Brain microvascular endothelial cell (primary cell): Measurements from ENCODE around the gene KIAA1210.

Source experiments
- DNase-seq: peaks from one replicate; pipeline ENCODE4 v3.0.0-alpha.2; 2020
- H3K27ac ChIP-seq: fragments of 250-450 bp; sonication (Bioruptor Pico); 2 replicates; pipeline ENCODE4 v1.5.1; 2020; ENCODE audit warnings: mild to moderate bottlenecking, moderate library complexity
- H3K27me3 ChIP-seq: fragments of 250-450 bp; sonication (Bioruptor Pico); replicated peaks from 2 replicates; pipeline ENCODE4 v1.5.1; 2020; ENCODE audit warnings: mild to moderate bottlenecking
- H3K36me3 ChIP-seq: fragments of 250-450 bp; sonication (Bioruptor Pico); replicated peaks from 2 replicates; pipeline ENCODE4 v1.5.1; 2020; ENCODE audit warnings: mild to moderate bottlenecking
- H3K4me3 ChIP-seq: 2 replicates; pipeline ENCODE4 v1.5.1; 2011; ENCODE audit warnings: low read depth, mild to moderate bottlenecking, control low read depth, low read length, moderate library complexity
- in situ Hi-C: cut with HindIII; loops from 2 replicates; pipeline ENCODE4 v1.10.0; 2017; ENCODE audit warnings: low sequenced_read_pairs, low pct_ligation_motif_present
- TF ChIP-seq, protein P1 (sequence below): IDR thresholded peaks from 2 replicates; pipeline ENCODE4 v1.5.1; 2011; ENCODE audit warnings: low read depth, mild to moderate bottlenecking, moderate library complexity, low read length, control low read depth, inconsistent platforms; ENCODE audit errors: missing control alignments

The KIAA1210 gene

DNA sequence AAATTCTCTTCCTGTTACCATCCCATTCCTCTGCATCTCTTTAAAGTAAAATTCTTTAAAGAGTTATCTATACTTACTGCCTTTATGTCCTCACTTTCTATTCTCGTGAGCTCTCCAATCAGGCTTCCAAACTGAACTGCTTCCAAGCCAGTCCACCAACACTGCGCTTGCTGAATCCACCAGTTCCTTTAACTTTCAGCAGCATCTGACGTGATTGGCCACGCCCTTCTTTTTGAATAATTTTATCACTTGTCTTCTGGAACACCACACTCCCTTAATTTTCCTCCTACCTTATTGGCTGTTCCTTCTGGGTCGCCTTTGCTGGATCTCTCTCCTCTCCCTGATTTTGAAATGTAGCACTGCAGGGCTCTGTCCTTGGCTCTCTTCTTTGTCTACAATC is at the start of gene KIAA1210:
Gene KIAA1210, minus strand, starts transcription at position 163 of the 400 bp plus-strand sequence. CDS start 4,170 bp downstream, outside the sequence.
- no peak within 1 kb of the TSS for H3K27ac ChIP-seq
- no peak for DNase-seq

DNA sequence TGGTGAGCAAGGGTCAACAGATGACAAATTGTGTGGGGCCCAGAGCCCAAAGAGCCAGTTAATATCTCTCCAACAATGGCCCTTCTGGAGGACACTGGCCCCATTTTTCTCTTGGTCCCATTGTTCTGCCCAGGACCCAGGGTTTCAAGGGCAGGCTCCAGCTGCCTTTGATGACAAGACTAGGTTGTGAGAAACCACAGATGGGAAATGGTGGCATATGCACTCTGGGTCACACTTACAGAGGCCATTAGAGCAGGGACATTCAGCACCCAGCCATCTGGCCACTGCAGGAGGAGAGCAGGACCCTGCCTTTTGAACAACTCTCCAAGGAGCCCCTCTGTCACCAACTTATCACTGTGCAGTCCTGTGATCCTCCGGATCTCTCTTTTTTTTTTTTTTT is 49.7 kb upstream of the KIAA1210 start:
- Histone ChIP-seq H3K36me3 (no peaks in the 10 kb centered on the region), H3K27ac (no peak overlapping the region), H3K4me3 (no peak overlapping the region), H3K27me3 (no peaks in the 10 kb centered on the region)
- DNase-seq, result no peak
- TF ChIP-seq, protein P1, sequence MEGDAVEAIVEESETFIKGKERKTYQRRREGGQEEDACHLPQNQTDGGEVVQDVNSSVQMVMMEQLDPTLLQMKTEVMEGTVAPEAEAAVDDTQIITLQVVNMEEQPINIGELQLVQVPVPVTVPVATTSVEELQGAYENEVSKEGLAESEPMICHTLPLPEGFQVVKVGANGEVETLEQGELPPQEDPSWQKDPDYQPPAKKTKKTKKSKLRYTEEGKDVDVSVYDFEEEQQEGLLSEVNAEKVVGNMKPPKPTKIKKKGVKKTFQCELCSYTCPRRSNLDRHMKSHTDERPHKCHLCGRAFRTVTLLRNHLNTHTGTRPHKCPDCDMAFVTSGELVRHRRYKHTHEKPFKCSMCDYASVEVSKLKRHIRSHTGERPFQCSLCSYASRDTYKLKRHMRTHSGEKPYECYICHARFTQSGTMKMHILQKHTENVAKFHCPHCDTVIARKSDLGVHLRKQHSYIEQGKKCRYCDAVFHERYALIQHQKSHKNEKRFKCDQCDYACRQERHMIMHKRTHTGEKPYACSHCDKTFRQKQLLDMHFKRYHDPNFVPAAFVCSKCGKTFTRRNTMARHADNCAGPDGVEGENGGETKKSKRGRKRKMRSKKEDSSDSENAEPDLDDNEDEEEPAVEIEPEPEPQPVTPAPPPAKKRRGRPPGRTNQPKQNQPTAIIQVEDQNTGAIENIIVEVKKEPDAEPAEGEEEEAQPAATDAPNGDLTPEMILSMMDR, result no peak
- in situ Hi-C loops, result no loop called here

More for the DNA sequence above, at the start of gene KIAA1210:
- TF ChIP-seq, protein P1, result no peak
- Histone ChIP-seq H3K4me3 (no peak within 1 kb of the TSS), H3K27me3 (no peaks in the 10 kb centered on the region), H3K36me3 (no peaks in the 10 kb centered on the region)
- in situ Hi-C loops, result no loop called here

GRCh38 chrX:119174900-119175299 is 47.3 kb upstream of the KIAA1210 start:
- in situ Hi-C loops, result no loop called here

GRCh38 chrX:119168104-119168503 is 40.5 kb upstream of the KIAA1210 start:
- H3K27ac ChIP-seq, result no peak overlapping the region
- no peak overlapping the region for H3K4me3 ChIP-seq
- in situ Hi-C loops, result no loop called here
- no peaks in the 10 kb centered on the region for H3K36me3 ChIP-seq
- H3K27me3 ChIP-seq, result no peaks in the 10 kb centered on the region
- DNase-seq, result no peak
- TF ChIP-seq, protein P1, result no peak

More at GRCh38 chrX:119174900-119175299, 47.3 kb upstream of the KIAA1210 start:
- no peaks in the 10 kb centered on the region for H3K27me3 ChIP-seq
- no peak overlapping the region for H3K27ac ChIP-seq
- DNase-seq, result no peak
- TF ChIP-seq, protein P1, result no peak
- H3K4me3 ChIP-seq, result no peak overlapping the region
- H3K36me3 ChIP-seq, result no peaks in the 10 kb centered on the region

GRCh38 chrX:119158226-119158625 is 30.6 kb upstream of the KIAA1210 start:
- no peaks in the 10 kb centered on the region for H3K36me3 ChIP-seq
- H3K27me3 ChIP-seq, result no peaks in the 10 kb centered on the region
- in situ Hi-C loops, result no loop called here
- TF ChIP-seq, protein P1, result no peak
- no peak for DNase-seq
- H3K27ac ChIP-seq, result no peak overlapping the region
- H3K4me3 ChIP-seq, result no peak overlapping the region

DNA sequence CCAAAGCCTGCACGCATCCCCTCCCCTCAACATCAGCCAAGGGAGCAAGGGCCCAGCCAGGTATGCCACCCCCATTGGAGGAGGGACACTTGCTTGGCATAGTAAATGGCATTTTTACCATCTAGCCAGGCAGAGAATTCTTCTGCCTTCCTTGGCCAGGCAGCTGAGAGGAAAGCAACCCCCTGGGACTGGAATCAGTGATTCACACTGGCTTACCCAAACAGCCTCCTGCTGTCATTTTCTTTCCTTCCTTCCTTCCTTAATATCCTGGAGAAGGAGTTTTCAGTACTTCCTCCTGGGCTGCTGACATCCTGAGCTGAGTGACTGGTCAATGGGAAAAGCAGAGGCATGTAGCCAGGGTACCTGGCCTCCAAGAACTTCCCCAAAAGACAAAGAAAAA is 28.6 kb upstream of the KIAA1210 start:
- H3K4me3 ChIP-seq, result no peak overlapping the region
- no peak for DNase-seq
- in situ Hi-C loops, result no loop called here
- H3K27me3 ChIP-seq, result no peaks in the 10 kb centered on the region
- H3K36me3 ChIP-seq, result no peaks in the 10 kb centered on the region
- TF ChIP-seq, protein P1, result no peak
- no peak overlapping the region for H3K27ac ChIP-seq
